LNCAP (cell line): ENCODE results near the gene MFNG.

Experiments used
- TF ChIP-seq, protein P1 (sequence below): fragments of 450-650 bp; IDR thresholded peaks from 2 replicates; pipeline ENCODE4 v1.5.1; 2017; ENCODE audit warnings: mild to moderate bottlenecking

Gene MFNG

DNA sequence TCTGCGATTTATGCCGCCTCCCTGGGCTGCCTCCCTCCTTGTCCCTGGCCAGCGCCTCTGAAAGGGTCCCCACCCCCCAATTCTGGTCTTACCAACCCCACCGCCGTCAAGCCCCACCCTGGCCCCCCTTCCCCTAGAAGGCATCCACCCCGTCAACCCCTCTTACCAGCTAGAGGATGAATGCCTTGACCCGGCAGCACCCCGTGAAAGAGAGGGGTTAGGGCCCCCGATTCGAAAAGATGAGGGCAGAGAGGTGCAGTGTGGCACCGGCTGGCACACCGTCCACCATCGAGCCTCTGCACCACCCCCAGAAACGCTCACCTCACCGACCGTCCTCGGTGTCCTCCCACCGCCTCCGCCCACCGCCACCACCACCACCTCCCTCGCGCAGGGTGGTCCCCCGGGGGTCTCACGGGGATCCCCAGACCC, 59.5 kb downstream of the MFNG start:
- TF ChIP-seq, protein P1, sequence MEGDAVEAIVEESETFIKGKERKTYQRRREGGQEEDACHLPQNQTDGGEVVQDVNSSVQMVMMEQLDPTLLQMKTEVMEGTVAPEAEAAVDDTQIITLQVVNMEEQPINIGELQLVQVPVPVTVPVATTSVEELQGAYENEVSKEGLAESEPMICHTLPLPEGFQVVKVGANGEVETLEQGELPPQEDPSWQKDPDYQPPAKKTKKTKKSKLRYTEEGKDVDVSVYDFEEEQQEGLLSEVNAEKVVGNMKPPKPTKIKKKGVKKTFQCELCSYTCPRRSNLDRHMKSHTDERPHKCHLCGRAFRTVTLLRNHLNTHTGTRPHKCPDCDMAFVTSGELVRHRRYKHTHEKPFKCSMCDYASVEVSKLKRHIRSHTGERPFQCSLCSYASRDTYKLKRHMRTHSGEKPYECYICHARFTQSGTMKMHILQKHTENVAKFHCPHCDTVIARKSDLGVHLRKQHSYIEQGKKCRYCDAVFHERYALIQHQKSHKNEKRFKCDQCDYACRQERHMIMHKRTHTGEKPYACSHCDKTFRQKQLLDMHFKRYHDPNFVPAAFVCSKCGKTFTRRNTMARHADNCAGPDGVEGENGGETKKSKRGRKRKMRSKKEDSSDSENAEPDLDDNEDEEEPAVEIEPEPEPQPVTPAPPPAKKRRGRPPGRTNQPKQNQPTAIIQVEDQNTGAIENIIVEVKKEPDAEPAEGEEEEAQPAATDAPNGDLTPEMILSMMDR = no peak

DNA sequence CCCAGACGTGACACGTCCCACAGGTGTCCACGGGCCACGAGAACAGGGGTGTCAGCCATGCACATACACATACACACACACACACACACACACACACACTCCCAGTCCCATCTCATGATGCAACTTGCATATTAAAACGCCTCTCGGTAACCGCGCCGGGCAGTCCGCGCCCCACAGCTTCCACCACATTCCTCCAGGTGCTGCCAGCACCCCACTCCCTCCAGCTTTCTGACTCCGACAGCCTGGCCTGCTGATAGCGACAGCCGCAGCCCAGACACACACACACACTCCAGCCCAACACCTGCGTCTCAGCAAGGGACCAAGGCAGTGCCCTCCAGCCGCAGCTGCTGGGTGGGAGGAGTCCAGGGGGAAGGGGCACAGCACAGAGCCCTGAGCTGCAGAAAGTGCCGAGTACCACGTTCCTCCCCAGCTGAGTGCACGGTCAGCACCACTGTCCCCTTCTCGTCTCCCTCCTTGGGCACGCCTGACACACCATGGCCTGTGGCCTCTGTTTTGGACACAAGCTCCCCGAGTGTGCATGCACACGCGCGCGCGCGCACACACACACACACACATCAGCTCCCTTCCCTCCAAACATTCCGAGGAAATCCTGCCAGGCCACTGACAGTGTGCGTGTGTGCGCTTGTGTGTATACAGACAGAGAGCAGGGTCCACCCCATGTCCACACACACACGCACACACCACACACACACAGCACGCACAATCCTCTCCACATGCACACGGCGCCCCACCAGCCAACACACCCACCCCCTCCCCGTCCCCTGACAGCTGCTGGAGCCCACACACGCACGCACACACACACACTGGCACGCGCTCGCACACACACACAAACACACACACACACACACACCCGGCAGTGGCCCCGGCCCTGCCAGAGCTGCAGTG, 60.1 kb downstream of the MFNG start:
- TF ChIP-seq, protein P1 = no peak

DNA sequence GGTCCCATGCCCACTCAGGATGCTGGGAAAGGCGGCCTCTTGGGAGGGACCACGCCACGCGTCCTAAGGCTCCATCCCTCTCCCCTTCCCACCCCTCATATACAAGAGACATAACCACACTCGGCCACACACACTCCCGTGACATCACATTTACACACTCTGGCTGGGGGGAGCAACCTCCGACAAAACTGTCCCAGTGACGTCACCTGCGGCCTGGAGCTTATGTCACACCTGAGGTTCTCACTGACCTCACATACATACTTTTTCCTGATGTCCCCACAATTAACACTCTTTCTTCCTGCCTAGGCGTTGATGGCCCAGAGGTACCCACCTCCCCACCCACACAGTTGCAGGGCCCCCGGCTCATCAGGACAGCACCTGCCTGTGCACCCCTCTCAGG, 60.8 kb downstream of the MFNG start:
- TF ChIP-seq, protein P1 = no peak

DNA sequence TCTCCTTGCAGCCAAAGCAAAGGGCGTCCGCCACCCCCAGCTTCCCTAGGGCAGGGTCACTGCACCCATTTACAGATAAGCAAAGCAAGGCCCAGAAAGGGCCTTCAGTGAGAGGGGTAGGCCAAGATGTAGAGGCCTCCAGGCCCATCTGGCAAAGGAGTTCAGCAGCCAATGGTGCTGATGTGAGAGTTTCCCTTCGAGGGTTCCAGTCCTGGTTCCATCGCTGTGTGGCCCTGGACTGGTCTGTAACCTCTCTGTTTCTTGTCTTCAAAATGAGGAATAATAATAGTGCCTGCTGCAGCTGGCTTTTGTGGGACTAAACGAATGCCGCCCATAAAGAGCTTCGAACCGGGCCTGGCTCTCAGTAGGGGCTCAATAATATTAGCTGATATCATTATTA, 62.9 kb downstream of the MFNG start:
- TF ChIP-seq, protein P1 = no peak

DNA sequence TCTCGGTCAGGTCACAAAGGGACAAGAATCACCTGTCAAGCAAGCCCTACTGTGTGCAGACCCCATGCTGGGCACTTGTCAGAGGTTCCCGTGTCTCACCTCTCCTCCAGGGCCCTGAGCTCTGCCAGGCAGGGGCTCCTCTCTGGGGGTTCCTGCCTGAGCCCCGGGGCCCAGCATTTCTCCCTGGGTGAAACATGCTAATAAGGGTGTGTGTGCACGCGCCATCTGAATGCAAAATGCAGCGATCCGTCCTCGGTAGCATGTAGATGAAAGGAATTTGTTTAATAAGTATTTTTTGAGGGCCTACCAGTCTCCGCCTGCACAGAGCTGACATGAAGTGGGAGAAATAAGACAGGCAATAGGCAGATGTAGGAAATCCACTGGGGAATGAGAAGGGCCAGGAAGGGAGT, 64.7 kb downstream of the MFNG start:
- TF ChIP-seq, protein P1 = no peak

DNA sequence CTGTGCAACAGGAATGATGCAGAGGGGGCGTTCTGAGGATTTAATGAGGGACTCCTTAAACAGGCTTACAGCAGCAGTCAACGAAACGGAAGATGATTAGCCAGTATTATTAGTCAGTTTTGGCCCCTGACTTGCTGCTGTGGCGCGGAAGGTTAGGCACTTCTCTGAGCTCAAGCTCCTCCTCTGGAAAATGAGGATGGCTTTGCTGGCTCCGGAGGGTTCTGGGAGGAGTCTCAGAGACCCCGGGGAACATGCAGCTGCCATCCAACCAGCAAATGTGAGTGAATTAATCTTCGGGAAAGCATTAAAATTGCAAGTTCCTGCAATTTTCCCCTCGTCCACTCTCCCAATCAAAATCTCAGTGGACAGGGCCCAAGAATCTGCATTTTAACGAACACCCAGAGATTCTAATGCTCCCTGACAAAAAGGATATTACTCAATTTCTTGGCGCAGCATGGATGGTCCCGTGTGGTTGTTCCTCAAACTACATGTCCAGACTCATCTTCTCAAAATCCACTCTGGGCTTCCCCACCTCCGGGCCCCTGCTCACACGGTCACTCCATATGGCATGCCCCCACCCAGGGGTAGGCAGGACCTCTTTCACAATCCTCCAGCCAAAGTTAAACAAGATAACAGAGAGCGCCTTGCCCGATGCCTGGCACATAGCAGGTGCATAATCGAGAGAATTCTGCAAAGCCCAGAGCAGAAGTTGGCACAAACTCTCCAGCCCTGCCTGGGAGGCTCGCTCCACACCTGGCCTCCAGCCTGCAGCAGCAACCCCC, 65.3 kb downstream of the MFNG start:
- TF ChIP-seq, protein P1 = no peak

DNA sequence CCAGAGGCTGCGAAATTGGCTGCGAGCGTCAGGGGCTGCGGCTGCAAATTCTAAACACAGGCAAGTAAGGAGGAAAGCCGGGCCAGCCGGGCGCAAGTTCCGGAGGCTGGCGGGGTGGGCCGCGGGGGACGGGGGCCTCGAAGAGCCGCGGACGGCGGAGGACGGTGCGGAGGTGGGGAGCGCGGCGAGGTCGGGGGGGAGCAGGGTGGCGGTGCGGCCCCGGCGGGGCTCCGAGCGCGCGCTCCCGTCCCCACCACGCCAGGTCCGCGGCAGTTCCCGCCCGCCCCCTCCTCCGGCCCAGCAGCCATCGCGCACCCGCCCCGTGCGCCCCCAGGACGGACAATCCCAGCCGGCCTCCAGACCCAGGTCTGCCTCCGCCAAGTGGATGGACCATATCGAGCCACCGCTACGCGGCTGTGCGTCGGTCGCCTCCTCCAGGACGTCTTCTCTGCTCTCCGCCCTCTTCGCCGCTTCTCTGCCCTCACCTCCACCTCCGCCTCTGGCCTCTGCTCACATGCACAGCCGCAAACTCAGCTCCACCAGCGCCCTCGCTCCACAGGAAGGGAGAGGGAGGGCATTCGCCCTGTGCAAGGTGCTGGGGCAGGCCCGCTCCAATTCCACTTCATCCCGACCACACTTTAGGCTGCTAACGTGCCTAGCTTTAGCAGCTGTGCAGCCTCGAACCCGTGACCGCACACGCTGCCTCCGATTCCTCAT, 66.1 kb downstream of the MFNG start:
- TF ChIP-seq, protein P1 = no peak
